Liver (tissue), 3 donors: ENCODE data around the gene CCM2.

ENCODE experiments used
- FOXA1 ChIP-seq: IDR thresholded peaks from 2 replicates; pipeline ENCODE4 v1.6.1; 2016; ENCODE audit warnings: antibody characterized with exemption
- GABPA ChIP-seq, 2 donors: IDR thresholded peaks in 1 of 2; conservative IDR thresholded peaks in 1 of 2; 2 replicates each; pipeline ENCODE4 v1.6.1; 2016; ENCODE audit warnings: antibody characterized with exemption in 2 of 2, mild to moderate bottlenecking in 1 of 2, moderate library complexity in 1 of 2
- JUND ChIP-seq, 2 donors: IDR thresholded peaks; 2 replicates each; pipeline ENCODE4 v1.6.1; 2016; ENCODE audit warnings: antibody characterized with exemption in 2 of 2
- YY1 ChIP-seq: IDR thresholded peaks from 2 replicates; pipeline ENCODE4 v1.6.1; 2016; ENCODE audit warnings: antibody characterized with exemption, mild to moderate bottlenecking
- ZBTB33 ChIP-seq: IDR thresholded peaks from 2 replicates; pipeline ENCODE4 v1.6.1; 2016; ENCODE audit warnings: antibody characterized with exemption
- TF ChIP-seq, protein P1 (sequence below): IDR thresholded peaks from 2 replicates; pipeline ENCODE4 v1.6.1; 2016; ENCODE audit warnings: antibody characterized with exemption
- TF ChIP-seq, protein P2 (sequence below): IDR thresholded peaks from 2 replicates; pipeline ENCODE4 v1.6.1; 2016; ENCODE audit warnings: antibody characterized with exemption, mild to moderate bottlenecking
- TF ChIP-seq, protein P3 (sequence below): fragments of 150-350 bp; IDR thresholded peaks from 2 replicates; pipeline ENCODE4 v1.5.1; 2017; ENCODE audit warnings: improper control_type of control experiment, low read depth, low read length; ENCODE audit not compliant: missing input control
- donor health status: healthy.
- donor health status: healthy.

DNA sequence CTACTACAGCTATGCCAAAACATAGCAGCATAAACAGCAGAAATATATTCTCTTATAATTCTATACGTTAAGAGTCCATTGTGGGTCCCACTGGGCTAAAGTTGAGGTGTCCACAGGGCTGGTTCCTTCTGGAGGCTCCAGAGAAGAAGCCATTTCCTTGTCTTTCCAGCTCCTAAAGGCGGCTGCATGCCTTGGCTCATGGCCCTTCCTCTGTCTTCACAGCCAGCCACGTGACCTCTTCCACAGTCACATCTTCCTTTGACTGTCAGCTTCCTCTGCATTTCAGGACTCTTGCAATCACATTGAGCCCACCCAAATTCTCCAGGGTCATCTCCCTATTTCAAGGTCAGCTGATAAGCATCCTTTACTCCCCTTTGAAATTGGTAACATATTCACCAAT is 71.5 kb downstream of the CCM2 start:
- TF ChIP-seq, protein P1, sequence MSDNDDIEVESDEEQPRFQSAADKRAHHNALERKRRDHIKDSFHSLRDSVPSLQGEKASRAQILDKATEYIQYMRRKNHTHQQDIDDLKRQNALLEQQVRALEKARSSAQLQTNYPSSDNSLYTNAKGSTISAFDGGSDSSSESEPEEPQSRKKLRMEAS = no peak
- TF ChIP-seq, protein P2, sequence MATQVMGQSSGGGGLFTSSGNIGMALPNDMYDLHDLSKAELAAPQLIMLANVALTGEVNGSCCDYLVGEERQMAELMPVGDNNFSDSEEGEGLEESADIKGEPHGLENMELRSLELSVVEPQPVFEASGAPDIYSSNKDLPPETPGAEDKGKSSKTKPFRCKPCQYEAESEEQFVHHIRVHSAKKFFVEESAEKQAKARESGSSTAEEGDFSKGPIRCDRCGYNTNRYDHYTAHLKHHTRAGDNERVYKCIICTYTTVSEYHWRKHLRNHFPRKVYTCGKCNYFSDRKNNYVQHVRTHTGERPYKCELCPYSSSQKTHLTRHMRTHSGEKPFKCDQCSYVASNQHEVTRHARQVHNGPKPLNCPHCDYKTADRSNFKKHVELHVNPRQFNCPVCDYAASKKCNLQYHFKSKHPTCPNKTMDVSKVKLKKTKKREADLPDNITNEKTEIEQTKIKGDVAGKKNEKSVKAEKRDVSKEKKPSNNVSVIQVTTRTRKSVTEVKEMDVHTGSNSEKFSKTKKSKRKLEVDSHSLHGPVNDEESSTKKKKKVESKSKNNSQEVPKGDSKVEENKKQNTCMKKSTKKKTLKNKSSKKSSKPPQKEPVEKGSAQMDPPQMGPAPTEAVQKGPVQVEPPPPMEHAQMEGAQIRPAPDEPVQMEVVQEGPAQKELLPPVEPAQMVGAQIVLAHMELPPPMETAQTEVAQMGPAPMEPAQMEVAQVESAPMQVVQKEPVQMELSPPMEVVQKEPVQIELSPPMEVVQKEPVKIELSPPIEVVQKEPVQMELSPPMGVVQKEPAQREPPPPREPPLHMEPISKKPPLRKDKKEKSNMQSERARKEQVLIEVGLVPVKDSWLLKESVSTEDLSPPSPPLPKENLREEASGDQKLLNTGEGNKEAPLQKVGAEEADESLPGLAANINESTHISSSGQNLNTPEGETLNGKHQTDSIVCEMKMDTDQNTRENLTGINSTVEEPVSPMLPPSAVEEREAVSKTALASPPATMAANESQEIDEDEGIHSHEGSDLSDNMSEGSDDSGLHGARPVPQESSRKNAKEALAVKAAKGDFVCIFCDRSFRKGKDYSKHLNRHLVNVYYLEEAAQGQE = no peak
- TF ChIP-seq, protein P3, sequence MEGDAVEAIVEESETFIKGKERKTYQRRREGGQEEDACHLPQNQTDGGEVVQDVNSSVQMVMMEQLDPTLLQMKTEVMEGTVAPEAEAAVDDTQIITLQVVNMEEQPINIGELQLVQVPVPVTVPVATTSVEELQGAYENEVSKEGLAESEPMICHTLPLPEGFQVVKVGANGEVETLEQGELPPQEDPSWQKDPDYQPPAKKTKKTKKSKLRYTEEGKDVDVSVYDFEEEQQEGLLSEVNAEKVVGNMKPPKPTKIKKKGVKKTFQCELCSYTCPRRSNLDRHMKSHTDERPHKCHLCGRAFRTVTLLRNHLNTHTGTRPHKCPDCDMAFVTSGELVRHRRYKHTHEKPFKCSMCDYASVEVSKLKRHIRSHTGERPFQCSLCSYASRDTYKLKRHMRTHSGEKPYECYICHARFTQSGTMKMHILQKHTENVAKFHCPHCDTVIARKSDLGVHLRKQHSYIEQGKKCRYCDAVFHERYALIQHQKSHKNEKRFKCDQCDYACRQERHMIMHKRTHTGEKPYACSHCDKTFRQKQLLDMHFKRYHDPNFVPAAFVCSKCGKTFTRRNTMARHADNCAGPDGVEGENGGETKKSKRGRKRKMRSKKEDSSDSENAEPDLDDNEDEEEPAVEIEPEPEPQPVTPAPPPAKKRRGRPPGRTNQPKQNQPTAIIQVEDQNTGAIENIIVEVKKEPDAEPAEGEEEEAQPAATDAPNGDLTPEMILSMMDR = no peak
- TF ChIP-seq GABPA (IDR thresholded peaks at IDR 0.05 in 1 of 2, conservative IDR thresholded peaks at IDR 0.05 in 1 of 2) = no peak
- no peak for TF ChIP-seq YY1
- TF ChIP-seq JUND (IDR thresholded peaks at IDR 0.05) = no peak
- no peak for TF ChIP-seq ZBTB33
- no peak for TF ChIP-seq FOXA1
